Hepatocyte (in vitro differentiated cells): ENCODE results near the gene AVPI1. TPM values are rescaled to one million over a fixed set of nuclear protein-coding genes. Genes with fewer than 3 reads are reported as not detected.
A peak's percentile ranks its signal among the peaks of the same experiment; 100 is the strongest.

ENCODE experiments used
- DNase-seq: peaks from one replicate; pipeline ENCODE4 v3.0.0-alpha.2; 2016; ENCODE audit warnings: low spot score
- H2AFZ ChIP-seq: fragments of 200-600 bp; sonication (generic); 2 replicates; pipeline ENCODE4 v1.6.0; 2016; ENCODE audit warnings: antibody characterized with exemption, mild to moderate bottlenecking
- H3K27ac ChIP-seq: fragments of 200-600 bp; sonication (generic); 2 replicates; pipeline ENCODE4 v1.5.1; 2016; ENCODE audit warnings: mild to moderate bottlenecking
- H3K27me3 ChIP-seq: fragments of 200-600 bp; sonication (generic); 2 replicates; pipeline ENCODE4 v1.6.1; 2016
- H3K36me3 ChIP-seq: fragments of 200-600 bp; sonication (generic); replicated peaks from 2 replicates; pipeline ENCODE4 v1.5.1; 2016; ENCODE audit warnings: low read depth; ENCODE audit not compliant: insufficient read depth
- H3K4me1 ChIP-seq: fragments of 200-600 bp; sonication (generic); 2 replicates; pipeline ENCODE4 v1.5.1; 2016; ENCODE audit warnings: mild to moderate bottlenecking, moderate library complexity; ENCODE audit not compliant: insufficient read depth
- H3K4me2 ChIP-seq: fragments of 200-600 bp; sonication (generic); 2 replicates; pipeline ENCODE4 v1.6.0; 2016
- H3K4me3 ChIP-seq: fragments of 200-600 bp; sonication (generic); 2 replicates; pipeline ENCODE4 v1.5.1; 2016; ENCODE audit warnings: mild to moderate bottlenecking
- H3K79me2 ChIP-seq: fragments of 200-600 bp; sonication (generic); 2 replicates; pipeline ENCODE4 v1.6.0; 2017; ENCODE audit warnings: mild to moderate bottlenecking
- H3K9me2 ChIP-seq: fragments of 200-600 bp; sonication (generic); replicated peaks from 2 replicates; pipeline ENCODE4 v1.6.0; 2017; ENCODE audit warnings: mild to moderate bottlenecking; ENCODE audit not compliant: insufficient read depth
- H3K9me3 ChIP-seq: fragments of 200-600 bp; sonication (generic); 2 replicates; pipeline ENCODE4 v1.5.1; 2016; ENCODE audit warnings: low read depth, mild to moderate bottlenecking
- H4K20me1 ChIP-seq: fragments of 200-600 bp; sonication (generic); 2 replicates; pipeline ENCODE4 v1.6.0; 2016; ENCODE audit warnings: mild to moderate bottlenecking; ENCODE audit not compliant: insufficient read depth, poor library complexity, severe bottlenecking
- CTCF ChIP-seq: fragments of 200-600 bp; sonication (generic); IDR thresholded peaks from 2 replicates; pipeline ENCODE4 v1.5.1; 2016; ENCODE audit warnings: antibody characterized with exemption, mild to moderate bottlenecking; ENCODE audit not compliant: poor library complexity
- EZH2 ChIP-seq: fragments of 200-600 bp; sonication (generic); IDR thresholded peaks from 2 replicates; pipeline ENCODE4 v1.6.1; 2016; ENCODE audit warnings: antibody characterized with exemption, mild to moderate bottlenecking, borderline replicate concordance
- EZH2phosphoT487 ChIP-seq: fragments of 200-600 bp; sonication (generic); IDR thresholded peaks from one replicate; pipeline ENCODE4 v1.6.1; 2018; ENCODE audit warnings: antibody characterized with exemption, mild to moderate bottlenecking, low read depth, moderate library complexity; ENCODE audit not compliant: unreplicated experiment, severe bottlenecking
- WGBS: methylation state at CpG from one replicate; pipeline ENCODE4 v1.1.6; 2016; ENCODE audit warnings: low lambda C conversion rate; ENCODE audit errors: missing lambda C conversion rate; 5-methylcytosine and 5-hydroxymethylcytosine counted together
- polyA plus RNA-seq: library from polyadenylated mRNA; unstranded; fragments of >200 nt; fragmentation: Nextera tagmentation; extraction: Ambion mirVana; gene quantifications from 2 replicates; pipeline ENCODE4 v1.2.1, GENCODE V29; 2016
- total RNA-seq: library from RNA; depleted of rRNA; stranded (reverse); fragments of >200 nt; gene quantifications from 2 replicates; pipeline ENCODE4 v1.2.3, GENCODE V29; 2014

AVPI1 gene
- total and polyA plus RNA-seq, 2 experiments from 2014 or later = 26.4 to 34.1 TPM

DNA sequence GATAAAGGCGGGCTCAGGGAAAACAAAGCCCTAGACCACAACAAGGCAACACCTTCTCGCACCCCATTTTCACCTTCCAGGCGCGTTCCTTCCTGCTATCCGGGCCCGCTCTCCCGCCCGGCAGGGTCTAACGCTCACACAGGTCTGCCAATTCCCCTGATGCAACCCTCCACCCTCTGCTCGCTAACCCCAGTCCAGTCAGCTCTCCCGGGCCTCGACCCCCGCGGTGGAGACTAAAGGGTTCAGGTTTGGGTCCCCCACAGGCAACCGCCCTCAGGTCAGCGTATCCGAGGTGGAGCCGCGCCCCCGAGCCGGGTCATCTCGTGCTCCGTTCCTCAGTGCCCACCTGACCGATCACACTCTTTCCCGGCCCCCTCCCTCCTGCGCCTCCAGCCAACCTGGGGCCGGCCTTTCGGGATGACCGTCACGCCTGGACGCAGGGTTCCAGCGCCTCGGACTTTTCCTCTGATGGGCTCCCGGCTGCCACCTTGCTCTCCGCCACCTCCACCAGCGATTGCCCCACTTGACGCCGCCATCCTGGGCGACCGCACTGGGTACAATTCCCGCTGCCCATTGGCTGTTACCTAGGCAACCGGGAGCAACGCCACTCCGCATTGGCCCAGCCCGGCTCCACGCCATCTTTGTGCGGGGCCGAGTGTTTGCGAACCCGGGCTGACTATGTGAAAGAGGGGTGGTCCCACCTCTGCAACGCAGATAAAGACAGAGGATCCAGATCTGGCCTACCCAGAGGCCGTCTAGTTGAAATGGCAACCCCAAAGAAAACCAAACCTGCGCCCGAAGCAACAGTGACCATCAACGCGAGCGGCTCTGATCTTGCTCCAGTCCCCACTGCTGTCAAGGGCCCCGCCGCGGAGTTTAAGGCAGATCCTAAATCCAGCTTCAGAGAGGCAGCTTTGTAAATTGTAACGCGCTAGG is 53.8 kb downstream of the AVPI1 start, which contains the start of gene MORN4:
Gene MORN4, minus strand, starts transcription at position 552 of the 936 bp plus-strand sequence. CDS start 13,847 bp downstream, outside the sequence.
- H3K36me3 ChIP-seq = no peaks in the 10 kb centered on the region
- no peak for TF ChIP-seq CTCF
- TF ChIP-seq EZH2 = no peak
- TF ChIP-seq EZH2phosphoT487 = no peak
- H3K27me3 ChIP-seq = no peaks in the 10 kb centered on the region
- peak; percentile 96 for DNase-seq
- H3K27ac ChIP-seq = peak within 1 kb of the TSS; percentile 72
- peak within 1 kb of the TSS; percentile 100 for H2AFZ ChIP-seq
- no peaks in the 10 kb centered on the region for H3K9me3 ChIP-seq
- peak within 1 kb of the TSS; percentile 80 for H3K4me3 ChIP-seq
- H3K4me1 ChIP-seq = no peaks in the 10 kb centered on the region
- H4K20me1 ChIP-seq = no peaks in the 10 kb centered on the region
- H3K79me2 ChIP-seq = peaks cover 14% of the 10 kb centered on the region
- no peaks in the 10 kb centered on the region for H3K9me2 ChIP-seq
- WGBS = 6% methylated on average over 62 of the region's 62 CpGs
- H3K4me2 ChIP-seq = peak within 1 kb of the TSS; percentile 79

- Histone ChIP-seq H3K4me2 (no peak overlapping the region), H3K27ac (no peak overlapping the region), H4K20me1 (no peaks in the 10 kb centered on the region), H3K79me2 (peaks cover 14% of the 10 kb centered on the region), H3K9me3 (no peaks in the 10 kb centered on the region), H3K9me2 (no peaks in the 10 kb centered on the region), H3K4me1 (no peaks in the 10 kb centered on the region), H3K36me3 (no peaks in the 10 kb centered on the region), H3K27me3 (no peaks in the 10 kb centered on the region), H3K4me3 (no peak overlapping the region), H2AFZ (no peak overlapping the region)
- no peak for DNase-seq
- no peak for TF ChIP-seq EZH2phosphoT487
- TF ChIP-seq EZH2 = no peak
- no peak for TF ChIP-seq CTCF
Observed at GRCh38 chr10:97631098-97631497, 55.9 kb downstream of the AVPI1 start.

DNA sequence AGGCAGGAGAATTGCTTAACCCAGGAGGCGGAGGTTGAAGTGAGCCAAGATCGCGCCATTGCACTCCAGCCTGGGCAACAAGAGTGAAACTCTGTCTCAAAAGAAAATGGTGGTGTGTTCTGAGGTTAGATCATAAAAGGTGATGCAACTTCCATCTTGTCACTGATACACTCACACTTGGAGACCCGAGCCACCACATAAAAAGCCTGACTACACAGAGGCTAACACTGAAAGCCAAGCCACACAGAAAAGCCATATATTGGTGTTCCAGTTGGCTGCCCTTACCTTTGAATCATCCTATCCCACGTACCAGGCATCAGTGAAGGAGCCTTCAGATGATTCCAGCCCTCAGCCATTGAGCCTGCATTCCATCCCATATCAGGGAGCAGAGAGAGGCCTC is 57.8 kb downstream of the AVPI1 start:
- Histone ChIP-seq H3K36me3 (no peaks in the 10 kb centered on the region), H3K27ac (no peak overlapping the region), H4K20me1 (no peaks in the 10 kb centered on the region), H3K4me3 (no peak overlapping the region), H3K9me2 (no peaks in the 10 kb centered on the region), H3K79me2 (peaks cover 14% of the 10 kb centered on the region), H3K27me3 (no peaks in the 10 kb centered on the region), H3K9me3 (no peaks in the 10 kb centered on the region), H3K4me1 (no peaks in the 10 kb centered on the region), H2AFZ (no peak overlapping the region), H3K4me2 (no peak overlapping the region)
- DNase-seq = no peak
- no peak for TF ChIP-seq CTCF
- no peak for TF ChIP-seq EZH2phosphoT487
- no peak for TF ChIP-seq EZH2
- 100% methylated on average over 5 of the region's 5 CpGs for WGBS
